GM23248 (cell line): Measurements from ENCODE around the gene TPTE2. TPM values are rescaled to one million over a fixed set of nuclear protein-coding genes. Genes with fewer than 3 reads are reported as not detected.
"Not testable (repeated sequence)": the region's sequence is repeated elsewhere in the genome, so short reads cannot be mapped to it uniquely, and the experiment has no call there.

Experiments used
- DNase-seq: peaks from one replicate; pipeline ENCODE4 v3.0.0-alpha.2; 2015
- H2AFZ ChIP-seq: fragments of 200-600 bp; sonication (generic); 2 replicates; pipeline ENCODE4 v1.6.1; 2016; ENCODE audit warnings: antibody characterized with exemption
- H3F3A ChIP-seq: fragments of 200-600 bp; sonication (generic); 2 replicates; pipeline ENCODE4 v1.6.1; 2016; ENCODE audit warnings: mild to moderate bottlenecking, antibody characterized with exemption, mixed run types; ENCODE audit not compliant: insufficient read depth
- H3K27ac ChIP-seq: fragments of 200-600 bp; sonication (generic); 2 replicates; pipeline ENCODE4 v1.5.1; 2016; ENCODE audit warnings: mild to moderate bottlenecking
- H3K27me3 ChIP-seq: fragments of 200-600 bp; sonication (generic); replicated peaks from 2 replicates; pipeline ENCODE4 v1.6.1; 2016; ENCODE audit warnings: mild to moderate bottlenecking; ENCODE audit not compliant: insufficient read depth
- H3K36me3 ChIP-seq: fragments of 200-600 bp; sonication (generic); 2 replicates; pipeline ENCODE4 v1.6.1; 2016; ENCODE audit warnings: low read depth, mild to moderate bottlenecking
- H3K4me1 ChIP-seq: fragments of 200-600 bp; sonication (generic); 2 replicates; pipeline ENCODE4 v1.6.1; 2016; ENCODE audit warnings: mild to moderate bottlenecking; ENCODE audit not compliant: insufficient read depth
- H3K4me2 ChIP-seq: fragments of 200-600 bp; sonication (generic); one replicate; pipeline ENCODE4 v1.6.1; 2016; ENCODE audit warnings: mild to moderate bottlenecking; ENCODE audit not compliant: unreplicated experiment
- H3K4me3 ChIP-seq: fragments of 200-600 bp; sonication (generic); 2 replicates; pipeline ENCODE4 v1.5.1; 2016; ENCODE audit warnings: mild to moderate bottlenecking
- H3K79me2 ChIP-seq: fragments of 200-600 bp; sonication (generic); 2 replicates; pipeline ENCODE4 v1.6.1; 2016; ENCODE audit warnings: mild to moderate bottlenecking; ENCODE audit not compliant: insufficient read depth
- H3K9ac ChIP-seq: fragments of 200-600 bp; sonication (generic); 2 replicates; pipeline ENCODE4 v1.6.1; 2016; ENCODE audit warnings: mild to moderate bottlenecking
- H3K9me2 ChIP-seq: fragments of 200-600 bp; sonication (generic); 2 replicates; pipeline ENCODE4 v1.6.1; 2016; ENCODE audit warnings: mixed run types, mild to moderate bottlenecking, moderate library complexity; ENCODE audit not compliant: insufficient read depth
- H3K9me3 ChIP-seq: fragments of 200-600 bp; sonication (generic); one replicate; pipeline ENCODE4 v1.6.1; 2017; ENCODE audit warnings: low read depth
- H4K20me1 ChIP-seq: fragments of 200-600 bp; sonication (generic); 2 replicates; pipeline ENCODE4 v1.6.0; 2016; ENCODE audit not compliant: insufficient read depth
- EZH2 ChIP-seq: fragments of 200-600 bp; sonication (generic); IDR thresholded peaks from 2 replicates; pipeline ENCODE4 v1.6.1; 2018; ENCODE audit warnings: antibody characterized with exemption, mild to moderate bottlenecking; ENCODE audit not compliant: insufficient read depth, poor library complexity, severe bottlenecking
- EZH2phosphoT487 ChIP-seq: fragments of 200-600 bp; sonication (generic); IDR thresholded peaks from 2 replicates; pipeline ENCODE4 v1.6.1; 2018; ENCODE audit warnings: antibody characterized with exemption, moderate library complexity, mild to moderate bottlenecking, low read depth; ENCODE audit not compliant: insufficient read depth
- WGBS, 2 experiments: methylation state at CpG; one replicate each; pipeline ENCODE4 v1.1.6; 2015 to 2017; ENCODE audit warnings: low lambda C conversion rate in 2 of 2, low coverage in 1 of 2; ENCODE audit errors: missing lambda C conversion rate in 2 of 2; 5-methylcytosine and 5-hydroxymethylcytosine counted together
- in situ Hi-C: fragments of 300-500 bp; cut with MboI; formaldehyde crosslinking; loops from 2 replicates; pipeline ENCODE4 v1.15.0; 2020
- polyA plus RNA-seq: library from polyadenylated mRNA; unstranded; fragments of >200 nt; fragmentation: Nextera tagmentation; extraction: Ambion mirVana; gene quantifications from 2 replicates; pipeline ENCODE4 v1.2.1, GENCODE V29; 2016
- total RNA-seq: library from RNA; depleted of rRNA; stranded (reverse); fragments of >200 nt; shearing (Covaris generic); gene quantifications from 2 replicates; pipeline ENCODE4 v1.2.3, GENCODE V29; 2014

Gene TPTE2
- total and polyA plus RNA-seq, 2 experiments from 2014 or later: not detected

DNA sequence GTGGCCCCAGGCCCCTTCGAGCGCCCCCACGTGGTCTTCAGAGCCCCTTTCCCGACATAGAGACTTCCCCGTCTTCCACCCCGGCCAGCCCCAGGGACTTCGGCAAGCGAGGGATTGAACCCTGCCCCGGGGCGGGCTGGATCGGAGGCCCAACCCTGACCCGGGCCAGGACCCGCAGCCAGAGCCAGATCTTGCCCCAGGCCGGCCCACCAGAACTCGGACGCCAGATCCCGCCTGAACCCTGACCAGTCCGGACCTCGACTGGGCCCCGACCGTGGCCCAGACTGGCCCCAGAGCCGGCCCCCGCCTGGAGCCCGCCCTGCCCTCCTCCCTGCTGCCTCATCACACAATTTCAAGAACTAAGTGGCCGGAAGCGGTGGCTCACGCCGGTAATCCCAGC is 253 bp upstream of the TPTE2 start:
- WGBS, 2 experiments: 79 to 95% methylated on average over 15 to 27 of the region's 28 CpGs
- TF ChIP-seq EZH2: no peak
- no peak for TF ChIP-seq EZH2phosphoT487
- Histone ChIP-seq H3K9me3 (no peaks in the 10 kb centered on the region), H3K27me3 (no peaks in the 10 kb centered on the region), H3K4me1 (no peaks in the 10 kb centered on the region), H3K9me2 (no peaks in the 10 kb centered on the region), H3K4me3 (no peak overlapping the region), H3K79me2 (no peaks in the 10 kb centered on the region), H3K27ac (no peak overlapping the region), H3K4me2 (no peak overlapping the region), H2AFZ (no peak overlapping the region), H4K20me1 (no peaks in the 10 kb centered on the region), H3K9ac (no peak overlapping the region), H3K36me3 (no peaks in the 10 kb centered on the region), H3F3A (no peaks in the 10 kb centered on the region)
- in situ Hi-C loops: no loop called here
- DNase-seq: no peak

- H3K9me3 ChIP-seq, DNase-seq, H3K27me3 ChIP-seq, H2AFZ ChIP-seq, H4K20me1 ChIP-seq, H3K4me2 ChIP-seq, H3K9ac ChIP-seq, H3F3A ChIP-seq, H3K36me3 ChIP-seq, H3K9me2 ChIP-seq, in situ Hi-C loops, H3K4me1 ChIP-seq, H3K79me2 ChIP-seq, H3K27ac ChIP-seq, H3K4me3 ChIP-seq: not testable (repeated sequence)
- 85 to 86% methylated on average over 16 to 22 of the region's 22 CpGs for WGBS, 2 experiments
Observed at GRCh38 chr13:19560672-19561071, 660 bp downstream of the TPTE2 start.

DNA sequence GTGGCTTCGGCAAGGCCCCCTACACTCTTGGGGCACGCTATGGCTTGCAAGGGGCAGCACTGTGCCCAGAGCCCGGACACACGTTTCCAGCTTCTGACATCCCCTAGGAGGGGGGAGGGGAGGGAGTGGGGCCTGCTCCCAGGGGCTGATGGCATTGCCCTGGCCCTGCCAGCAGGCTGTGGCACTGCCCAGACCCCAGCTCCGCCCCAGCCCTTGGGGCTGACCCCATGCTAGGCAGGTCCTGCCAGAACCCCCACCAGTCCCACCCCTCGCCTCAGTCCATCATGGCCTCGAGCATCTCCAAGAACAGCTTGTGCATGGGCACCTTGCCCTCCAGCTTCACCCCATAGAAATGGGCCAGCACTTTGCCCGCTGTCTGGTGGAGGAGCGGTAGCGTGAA is 1.6 kb downstream of the TPTE2 start:
- H3K27me3 ChIP-seq, DNase-seq, H3K9me2 ChIP-seq, H3F3A ChIP-seq, H3K4me3 ChIP-seq, H3K4me1 ChIP-seq, H3K4me2 ChIP-seq, H3K27ac ChIP-seq, H3K9ac ChIP-seq, H3K9me3 ChIP-seq, H2AFZ ChIP-seq, H4K20me1 ChIP-seq, H3K79me2 ChIP-seq, H3K36me3 ChIP-seq, in situ Hi-C loops: not testable (repeated sequence)
- 10% methylated on average over 1 of the region's 10 CpGs; no CpG with 5 or more reads in 1 of the 2 experiments for WGBS, 2 experiments

DNA sequence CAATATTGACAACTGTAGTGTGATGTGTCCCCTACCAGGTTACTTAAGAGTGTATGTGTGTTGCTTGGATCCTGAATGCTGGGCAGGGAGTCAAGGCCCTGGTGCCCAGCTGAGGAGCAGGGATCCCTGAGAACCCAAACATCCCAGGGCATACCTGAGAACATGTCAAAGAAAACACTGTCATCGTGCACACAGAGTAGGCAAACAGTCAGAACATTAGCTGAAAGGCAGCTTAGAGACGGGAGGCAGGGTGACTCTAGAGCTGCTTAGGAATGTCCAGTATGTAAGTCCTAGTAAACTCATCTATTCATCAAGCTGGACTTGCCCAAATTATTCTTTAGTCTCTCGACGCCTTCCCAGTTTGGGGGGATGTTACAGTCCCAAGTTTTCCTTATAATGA is 4.0 kb downstream of the TPTE2 start:
- H3K36me3 ChIP-seq, H3K27ac ChIP-seq, H3K79me2 ChIP-seq, H2AFZ ChIP-seq, H3K4me3 ChIP-seq, H3K4me2 ChIP-seq, H3K9me3 ChIP-seq, in situ Hi-C loops, H3K9ac ChIP-seq, DNase-seq, H4K20me1 ChIP-seq, H3K27me3 ChIP-seq, H3F3A ChIP-seq, H3K9me2 ChIP-seq, H3K4me1 ChIP-seq: not testable (repeated sequence)
- 26 to 32% methylated on average over 2 to 3 of the region's 4 CpGs for WGBS, 2 experiments

DNA sequence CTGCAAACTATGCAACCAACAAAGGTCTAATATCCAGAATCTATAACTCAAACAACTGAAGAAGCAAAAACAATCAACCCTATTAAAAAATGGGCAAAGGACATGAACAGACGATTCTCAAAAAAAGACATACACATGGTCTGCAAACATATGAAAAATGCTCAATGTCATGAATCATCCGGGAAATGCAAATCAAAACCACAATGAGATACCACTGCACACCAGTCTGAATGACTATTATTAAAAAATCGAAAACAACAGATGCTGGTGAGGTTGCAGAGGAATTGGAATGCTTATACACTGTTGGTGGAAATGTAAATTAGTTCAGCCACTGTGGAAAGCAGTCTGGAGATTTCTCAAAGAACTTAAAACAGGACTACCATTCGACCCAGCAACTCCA is 12.1 kb downstream of the TPTE2 start:
- H3K9ac ChIP-seq, H3K9me3 ChIP-seq, H3K4me1 ChIP-seq, H3K4me3 ChIP-seq, H3K4me2 ChIP-seq, H2AFZ ChIP-seq, H3K36me3 ChIP-seq, H3K27me3 ChIP-seq, H3F3A ChIP-seq, H3K27ac ChIP-seq, H3K9me2 ChIP-seq, H4K20me1 ChIP-seq, H3K79me2 ChIP-seq: not testable (repeated sequence)
- in situ Hi-C loops: loop anchor here (10.0 kb wide), 1 partner anchor 1726 kb away; no protein-coding TSS in a partner anchor
- DNase-seq: peak; percentile 1
- WGBS, 2 experiments: 16 to 31% methylated on average over 4 of the region's 4 CpGs

DNA sequence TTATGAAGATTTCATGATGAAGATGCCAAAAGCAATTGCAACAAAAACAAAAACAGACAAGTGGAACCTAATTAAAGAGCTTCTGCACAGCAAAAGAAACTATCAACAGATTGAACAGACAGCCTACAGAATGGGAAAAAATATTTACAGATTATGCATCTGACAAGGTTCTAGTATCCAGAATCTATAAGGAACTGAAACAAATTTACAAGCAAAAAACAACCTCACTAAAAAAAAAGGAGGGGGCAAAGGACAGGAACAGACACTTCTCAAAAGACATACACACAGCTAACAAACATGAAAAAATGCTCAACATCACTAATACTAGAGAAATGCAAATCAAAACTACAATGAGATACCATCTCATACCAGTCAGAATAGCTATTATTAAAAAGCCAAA is 35.7 kb downstream of the TPTE2 start:
- H3K79me2 ChIP-seq, H3K9me3 ChIP-seq, H3F3A ChIP-seq, H3K4me2 ChIP-seq, H3K27ac ChIP-seq, H3K9ac ChIP-seq, DNase-seq, H3K4me3 ChIP-seq, H4K20me1 ChIP-seq, H3K27me3 ChIP-seq, in situ Hi-C loops, H3K36me3 ChIP-seq, H2AFZ ChIP-seq, H3K4me1 ChIP-seq, H3K9me2 ChIP-seq: not testable (repeated sequence)
